NCI-H187 (cell line): ENCODE results near the gene APOA4.
"Not testable (repeated sequence)": the region's sequence is repeated elsewhere in the genome, so short reads cannot be mapped to it uniquely, and the experiment has no call there.

Experiments used
- DNase-seq, 2 experiments: peaks; one replicate each; lab custom pipeline; 2025; lab: John Stamatoyannopoulos, UW

Gene APOA4

DNA sequence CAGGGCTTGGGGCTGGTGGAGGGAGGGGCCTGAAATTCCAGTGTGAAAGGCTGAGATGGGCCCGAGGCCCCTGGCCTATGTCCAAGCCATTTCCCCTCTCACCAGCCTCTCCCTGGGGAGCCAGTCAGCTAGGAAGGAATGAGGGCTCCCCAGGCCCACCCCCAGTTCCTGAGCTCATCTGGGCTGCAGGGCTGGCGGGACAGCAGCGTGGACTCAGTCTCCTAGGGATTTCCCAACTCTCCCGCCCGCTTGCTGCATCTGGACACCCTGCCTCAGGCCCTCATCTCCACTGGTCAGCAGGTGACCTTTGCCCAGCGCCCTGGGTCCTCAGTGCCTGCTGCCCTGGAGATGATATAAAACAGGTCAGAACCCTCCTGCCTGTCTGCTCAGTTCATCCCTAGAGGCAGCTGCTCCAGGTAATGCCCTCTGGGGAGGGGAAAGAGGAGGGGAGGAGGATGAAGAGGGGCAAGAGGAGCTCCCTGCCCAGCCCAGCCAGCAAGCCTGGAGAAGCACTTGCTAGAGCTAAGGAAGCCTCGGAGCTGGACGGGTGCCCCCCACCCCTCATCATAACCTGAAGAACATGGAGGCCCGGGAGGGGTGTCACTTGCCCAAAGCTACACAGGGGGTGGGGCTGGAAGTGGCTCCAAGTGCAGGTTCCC is 6.5 kb upstream of the APOA4 start, which contains the start of gene APOC3:
Gene APOC3 (plus strand): TSS at position 383 of the 659 bp plus-strand sequence. CDS start 676 bp downstream, outside the sequence.
- no peak for DNase-seq

DNA sequence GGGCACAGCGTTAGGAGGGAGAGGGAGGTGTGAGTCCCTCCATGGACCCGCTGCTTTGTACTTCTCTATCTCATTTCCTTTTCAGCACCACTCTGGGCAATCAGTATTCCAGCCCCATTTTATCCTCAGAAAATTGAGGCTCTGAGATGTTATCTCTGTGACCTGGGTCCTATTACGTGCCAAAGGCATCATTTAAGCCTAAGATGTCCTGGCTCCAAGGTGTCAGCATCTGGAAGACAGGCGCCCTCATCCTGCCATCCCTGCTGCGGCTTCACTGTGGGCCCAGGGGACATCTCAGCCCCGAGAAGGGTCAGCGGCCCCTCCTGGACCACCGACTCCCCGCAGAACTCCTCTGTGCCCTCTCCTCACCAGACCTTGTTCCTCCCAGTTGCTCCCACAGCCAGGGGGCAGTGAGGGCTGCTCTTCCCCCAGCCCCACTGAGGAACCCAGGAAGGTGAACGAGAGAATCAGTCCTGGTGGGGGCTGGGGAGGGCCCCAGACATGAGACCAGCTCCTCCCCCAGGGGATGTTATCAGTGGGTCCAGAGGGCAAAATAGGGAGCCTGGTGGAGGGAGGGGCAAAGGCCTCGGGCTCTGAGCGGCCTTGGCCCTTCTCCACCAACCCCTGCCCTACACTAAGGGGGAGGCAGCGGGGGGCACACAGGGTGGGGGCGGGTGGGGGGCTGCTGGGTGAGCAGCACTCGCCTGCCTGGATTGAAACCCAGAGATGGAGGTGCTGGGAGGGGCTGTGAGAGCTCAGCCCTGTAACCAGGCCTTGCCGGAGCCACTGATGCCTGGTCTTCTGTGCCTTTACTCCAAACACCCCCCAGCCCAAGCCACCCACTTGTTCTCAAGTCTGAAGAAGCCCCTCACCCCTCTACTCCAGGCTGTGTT is 5.8 kb upstream of the APOA4 start:
- DNase-seq, result no peak

DNA sequence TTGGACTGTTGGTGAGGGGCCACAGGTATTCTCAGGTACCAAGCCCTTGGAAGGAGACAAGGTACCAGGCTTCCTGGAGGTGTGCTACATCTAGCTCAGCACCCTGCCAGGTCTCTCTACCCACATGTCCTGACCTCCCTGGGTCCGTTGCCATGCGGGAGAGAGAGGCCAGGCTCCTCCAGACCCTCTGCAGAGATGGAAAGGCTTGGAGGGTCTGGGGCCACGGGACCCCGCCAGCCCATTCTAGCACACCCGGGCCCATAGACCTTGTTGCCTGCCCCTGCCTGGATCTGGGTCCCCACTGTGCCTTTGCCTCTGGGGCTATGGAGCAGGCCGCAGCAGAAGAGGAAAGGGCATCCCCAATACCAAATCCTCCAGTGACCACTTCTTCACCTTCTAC is 4.4 kb upstream of the APOA4 start:
- no peak for DNase-seq

DNA sequence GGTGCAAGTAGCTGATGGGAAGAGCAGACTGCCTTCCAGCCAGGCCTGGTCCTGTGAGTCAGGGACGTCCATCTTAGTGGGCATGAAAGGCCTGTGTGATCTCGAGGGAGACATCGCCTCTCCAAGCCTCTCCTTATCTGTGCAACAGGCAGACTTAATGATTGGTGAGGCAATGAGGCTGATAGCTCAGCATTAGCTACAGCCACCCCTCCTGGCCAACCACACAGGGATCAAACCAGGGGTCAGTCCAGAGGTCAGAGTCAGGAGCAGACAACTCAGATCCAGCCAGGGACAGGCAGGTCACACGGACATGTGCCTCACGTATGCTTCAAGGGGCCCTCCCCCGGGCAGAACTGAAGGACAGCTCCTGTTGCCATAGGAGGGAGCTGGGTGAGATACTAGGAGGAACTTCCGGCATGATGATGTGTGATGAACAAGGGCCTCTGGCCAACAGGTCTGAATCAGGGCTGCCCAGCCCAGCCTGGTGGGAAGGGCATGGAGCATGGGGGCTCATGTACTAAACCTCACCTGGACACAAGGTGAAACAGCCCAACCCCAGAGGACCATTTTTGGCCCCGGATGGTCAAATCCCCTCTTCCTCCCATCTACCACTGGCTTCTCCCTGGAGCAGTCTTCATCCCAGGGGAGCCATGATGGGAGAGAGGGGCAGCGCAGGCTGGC is 3.8 kb upstream of the APOA4 start:
- DNase-seq, result no peak

DNA sequence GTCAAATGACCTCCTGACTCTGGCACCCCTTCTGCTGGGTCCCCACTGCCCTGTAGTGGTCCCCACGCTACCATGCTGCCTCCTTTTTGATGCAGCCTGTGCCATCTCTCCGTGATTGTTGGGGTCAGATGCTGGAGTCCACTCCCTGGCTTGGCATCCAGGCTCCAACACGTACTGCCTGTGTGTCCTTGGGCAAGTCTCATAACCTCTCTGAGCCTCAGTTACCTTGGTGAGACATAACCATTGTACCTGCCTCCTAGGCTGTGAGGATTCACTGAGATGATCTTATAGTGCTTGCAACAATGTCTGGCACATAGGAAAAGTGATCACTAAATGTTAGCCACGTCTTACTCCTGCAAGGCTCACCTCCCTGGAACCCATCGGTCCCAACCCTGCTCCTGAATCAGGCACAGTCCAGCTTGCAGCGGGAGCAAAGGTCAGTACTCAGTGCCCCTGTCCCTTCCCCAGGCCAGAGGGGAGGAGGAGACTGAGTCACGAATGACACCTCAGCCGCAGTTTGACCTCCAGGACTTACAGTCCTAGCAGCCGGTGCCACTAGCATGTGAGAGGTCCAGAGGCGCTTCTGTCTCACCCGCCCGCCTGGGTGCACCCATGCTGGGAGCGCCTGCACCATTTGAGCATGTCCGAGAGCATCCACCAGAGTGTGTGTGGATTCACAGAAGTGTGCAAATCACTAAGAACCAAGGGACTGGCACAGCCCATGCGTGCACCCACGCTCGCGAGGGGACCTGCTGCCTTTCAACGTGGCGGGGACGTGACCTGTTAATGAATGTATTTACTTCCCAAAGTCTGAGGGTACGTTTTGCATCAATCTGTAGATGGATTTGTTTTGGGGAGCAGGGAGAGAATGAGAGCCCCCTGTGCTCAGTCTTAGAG is 3.0 kb upstream of the APOA4 start:
- no peak for DNase-seq

DNA sequence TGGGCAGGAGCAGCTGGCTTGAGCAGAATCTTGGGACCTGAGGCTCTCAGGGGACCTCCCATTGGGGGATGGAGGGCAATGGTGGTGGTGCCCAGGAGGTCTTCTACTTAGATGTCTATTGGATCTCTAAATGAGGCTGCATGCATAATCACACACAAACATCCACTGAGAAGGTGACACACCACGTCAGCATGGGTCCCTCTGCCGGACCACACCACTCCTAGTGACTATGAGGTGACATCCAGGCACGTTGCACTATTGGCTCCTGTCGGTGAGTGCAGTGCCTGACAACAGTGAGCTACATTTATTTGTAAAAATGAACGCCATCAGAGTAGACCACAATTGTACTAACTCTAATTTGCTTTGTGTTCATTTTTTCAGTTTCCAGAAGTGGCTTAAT is 2.3 kb upstream of the APOA4 start:
- DNase-seq, result no peak

DNA sequence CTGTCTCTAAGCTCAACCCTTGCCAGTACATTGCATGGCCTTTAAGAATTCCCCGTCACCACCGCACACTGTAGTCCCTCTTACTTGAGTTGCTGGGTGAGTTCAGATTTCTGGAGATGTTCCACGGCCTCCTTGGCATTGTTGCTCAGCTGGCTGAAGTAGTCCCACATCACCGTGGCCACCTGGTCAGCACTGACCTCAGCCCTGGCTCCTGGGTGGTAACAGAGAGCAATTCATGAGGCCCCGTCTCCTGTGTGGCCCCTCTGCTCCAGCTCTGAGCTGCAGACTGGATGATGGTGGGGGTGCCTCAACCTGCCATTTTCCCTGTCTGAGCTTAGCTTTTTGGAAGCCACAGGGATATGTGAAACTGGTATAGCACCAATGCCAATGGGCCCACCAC is 529 bp downstream of the APOA4 start:
- DNase-seq, result no peak

DNA sequence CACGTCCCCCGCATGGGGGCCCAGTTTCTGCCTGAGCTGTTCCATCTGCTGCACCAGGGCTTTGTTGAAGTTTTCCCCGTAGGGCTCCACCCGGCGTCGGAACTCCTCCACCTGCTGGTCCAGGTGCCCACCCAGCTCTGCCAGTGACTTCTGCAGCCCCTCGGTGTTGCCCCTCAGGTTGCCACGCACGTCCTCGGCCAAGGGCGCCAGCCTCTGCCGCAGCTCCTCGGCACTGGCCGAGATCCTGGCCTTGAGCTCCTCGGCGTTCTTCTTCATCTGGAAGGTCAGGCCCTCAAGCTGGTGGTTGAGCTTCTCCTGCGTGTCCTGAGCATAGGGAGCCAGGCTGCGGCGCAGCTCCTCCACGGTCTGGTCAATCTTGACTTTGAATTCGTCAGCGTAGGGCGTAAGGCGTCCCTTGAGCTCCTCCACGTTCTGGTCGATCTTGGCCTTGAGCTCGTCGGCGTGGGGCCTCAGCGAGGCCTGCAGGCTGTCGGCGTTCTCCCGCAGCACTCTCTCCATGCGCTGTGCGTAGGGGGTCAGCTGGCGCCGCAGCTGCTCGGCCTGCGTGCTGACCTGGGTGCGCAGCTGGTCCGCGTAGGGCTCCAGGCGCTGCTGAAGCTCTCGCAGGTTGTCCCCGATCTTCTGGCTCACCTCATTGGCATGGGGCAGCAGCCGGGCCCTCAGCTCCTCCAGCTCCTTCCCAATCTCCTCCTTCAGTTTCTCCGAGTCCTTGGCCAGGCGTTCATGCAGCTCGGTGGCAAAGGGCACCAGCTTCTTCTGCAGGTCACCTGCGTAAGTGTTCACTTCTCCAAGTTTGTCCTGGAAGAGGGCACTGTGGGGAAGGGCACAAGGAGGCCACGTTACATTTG is 1.8 kb downstream of the APOA4 start:
- no peak for DNase-seq

DNA sequence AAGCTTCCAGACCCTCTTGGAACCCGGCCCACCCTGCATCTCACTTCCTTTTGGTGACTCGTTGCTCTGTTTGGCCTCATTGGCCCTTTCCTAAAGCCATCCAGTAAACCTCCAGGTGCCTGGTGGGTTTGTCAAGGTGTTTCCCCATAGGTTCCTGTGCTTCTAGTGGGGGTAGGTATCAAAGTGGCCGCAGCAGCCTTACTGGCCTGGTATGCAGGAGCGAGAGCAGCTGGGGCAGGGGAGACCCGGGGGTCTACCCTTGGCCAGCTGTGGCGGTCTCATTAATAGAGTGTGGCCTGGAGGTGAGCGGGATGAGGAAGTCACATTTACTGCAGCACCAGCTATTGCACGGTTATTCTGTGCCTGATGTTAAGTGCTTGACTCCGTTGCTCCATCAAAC is 4.1 kb downstream of the APOA4 start:
- DNase-seq, result no peak

DNA sequence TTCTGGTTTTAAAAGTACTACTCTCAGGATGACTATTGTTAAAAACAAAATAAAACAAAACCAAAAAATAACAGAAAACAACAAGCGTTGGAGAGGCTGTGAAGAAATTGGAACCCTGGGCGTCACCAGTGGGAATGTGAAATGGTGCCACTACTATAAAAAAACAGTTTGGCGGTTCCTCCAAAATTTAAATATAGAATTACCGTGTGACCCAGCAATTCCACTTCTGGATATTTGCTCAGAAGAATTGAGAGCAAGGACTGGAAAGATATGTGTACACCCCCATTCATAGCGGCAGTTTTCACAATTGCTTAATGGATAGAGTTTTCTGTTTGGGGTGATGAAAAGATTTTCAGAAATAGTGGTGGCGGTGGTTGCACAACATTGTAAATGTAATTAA is 8.6 kb downstream of the APOA4 start:
- DNase-seq, result no peak

DNA sequence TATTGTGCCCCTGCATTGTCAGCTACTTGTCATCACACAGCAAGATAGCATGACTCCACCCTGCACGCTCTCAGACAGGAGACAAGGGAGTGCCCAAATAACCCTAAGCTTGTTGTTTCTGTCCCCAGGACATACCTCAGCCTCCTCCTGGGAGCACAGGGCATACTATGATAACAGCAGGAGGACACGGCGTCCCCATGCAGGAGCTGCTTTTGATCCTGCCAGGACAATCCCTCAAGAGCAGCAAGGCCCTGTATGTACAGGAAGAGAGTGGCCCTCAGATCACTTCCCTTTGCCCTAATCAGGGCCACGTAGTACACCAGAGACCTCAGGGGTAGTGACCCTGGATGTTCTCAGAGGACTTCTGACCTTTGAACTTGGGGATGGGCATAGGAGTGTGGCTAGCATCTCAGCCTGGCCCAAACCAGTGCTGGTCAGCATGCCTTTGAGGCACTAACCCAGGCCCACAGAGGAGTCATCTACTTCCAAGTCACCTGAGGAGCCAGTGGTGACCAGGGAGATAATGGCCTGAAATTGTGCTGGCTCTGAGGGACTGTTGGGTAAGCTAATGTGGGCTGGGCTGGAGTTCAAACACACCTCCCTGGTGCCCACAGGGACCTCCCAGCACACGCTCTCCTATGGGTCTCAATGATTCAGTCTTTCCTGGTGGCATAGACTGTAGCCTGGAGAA is 9.2 kb downstream of the APOA4 start:
- DNase-seq, result no peak

DNA sequence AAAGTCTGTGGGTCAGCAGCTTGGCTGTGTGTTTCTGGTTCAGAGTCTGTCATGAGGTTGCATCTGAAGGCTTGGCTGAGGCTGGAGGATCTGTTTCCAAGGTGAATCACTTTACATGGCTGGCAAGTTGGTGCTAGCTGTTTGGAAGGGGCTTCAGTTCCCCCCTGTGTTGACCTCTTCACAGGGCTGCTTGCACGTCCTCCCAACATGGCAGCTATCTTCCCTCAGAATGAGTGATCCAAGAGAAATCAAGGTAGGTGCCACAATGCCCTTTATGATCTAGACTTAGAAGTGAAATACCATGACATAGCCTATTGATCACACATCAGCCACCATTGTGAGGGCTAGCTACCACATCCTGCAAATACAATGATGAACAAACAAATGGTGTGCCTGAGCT is 9.9 kb downstream of the APOA4 start:
- no peak for DNase-seq

DNA sequence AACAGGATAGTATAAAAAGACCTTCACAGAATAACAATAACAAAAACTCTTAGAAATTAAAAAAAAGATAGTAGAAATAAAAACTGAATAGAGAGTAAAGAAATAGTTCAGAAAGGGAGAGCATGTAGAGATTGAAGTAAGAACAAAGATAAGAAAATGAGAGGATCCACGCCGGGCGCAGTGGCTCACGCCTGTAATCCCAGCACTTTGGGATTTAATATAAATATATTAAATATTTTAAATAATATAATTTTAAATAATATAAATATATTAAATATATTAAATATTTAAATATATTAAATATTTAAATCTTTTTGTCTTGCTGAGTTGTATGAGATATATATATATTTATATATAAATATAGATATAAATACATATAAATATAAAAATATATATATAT is 11.0 kb downstream of the APOA4 start:
- DNase-seq, result no peak

DNA sequence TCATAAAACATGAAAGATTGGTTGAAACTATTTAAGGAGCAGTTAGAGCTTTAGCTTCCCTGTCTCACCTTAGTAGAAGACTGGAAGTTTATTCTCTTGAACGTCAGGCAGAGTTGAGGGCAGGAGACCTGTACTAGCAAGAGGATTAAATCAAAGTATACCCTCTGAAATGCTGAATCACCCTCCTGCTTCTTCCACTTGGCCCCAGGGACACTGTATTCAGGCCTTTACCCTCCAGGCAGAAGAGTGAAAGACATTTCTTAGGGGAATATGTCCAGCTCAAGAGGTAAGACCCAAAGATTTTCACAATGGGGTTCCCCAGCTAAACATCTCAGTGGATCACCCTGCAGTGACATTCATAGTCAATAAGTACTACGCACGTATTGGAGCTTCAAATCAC is 11.9 kb downstream of the APOA4 start:
- no peak for DNase-seq

DNA sequence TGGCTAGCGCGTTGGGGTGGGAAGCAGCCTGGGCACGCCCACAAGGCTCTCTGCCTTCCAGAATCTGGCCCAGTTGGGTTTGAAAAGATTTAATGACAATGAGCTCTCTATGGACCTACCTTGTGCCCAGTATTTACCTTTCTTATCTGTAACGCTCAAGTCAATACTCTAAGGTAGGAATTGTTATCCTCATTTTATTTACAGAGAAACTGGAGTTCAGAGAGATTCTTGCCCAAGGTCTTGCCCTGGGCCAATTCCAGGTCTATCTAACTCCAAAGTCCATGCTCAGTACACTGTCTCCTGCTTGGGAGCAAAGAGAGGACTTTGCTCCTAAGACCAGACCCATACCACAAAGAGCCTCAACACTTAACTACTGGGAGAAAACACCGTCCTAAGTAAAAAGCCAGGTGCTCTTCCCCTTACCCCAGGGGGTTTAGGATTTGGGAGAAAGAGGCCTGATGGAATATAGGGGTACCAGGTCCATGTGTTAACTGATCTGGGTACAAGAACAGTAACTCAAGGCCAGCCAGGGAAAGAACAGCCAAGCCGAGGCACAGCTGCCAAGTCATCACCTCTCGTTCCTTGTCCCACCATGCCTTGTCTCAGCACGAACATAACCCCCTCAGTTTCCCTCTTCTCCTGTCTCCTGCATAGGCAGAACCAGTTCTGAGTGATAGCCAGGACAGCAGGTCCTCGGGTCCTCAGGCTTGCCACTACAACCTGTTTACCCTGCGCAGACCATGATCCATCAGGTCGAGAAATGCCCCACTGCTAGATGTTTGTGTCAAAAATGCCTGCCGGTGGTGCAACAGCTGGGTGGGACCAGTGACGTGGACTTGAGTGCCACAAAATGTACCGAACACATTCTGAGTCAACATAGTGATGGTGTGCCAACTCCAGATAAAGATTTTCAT is 14.6 kb downstream of the APOA4 start:
- DNase-seq, result no peak

DNA sequence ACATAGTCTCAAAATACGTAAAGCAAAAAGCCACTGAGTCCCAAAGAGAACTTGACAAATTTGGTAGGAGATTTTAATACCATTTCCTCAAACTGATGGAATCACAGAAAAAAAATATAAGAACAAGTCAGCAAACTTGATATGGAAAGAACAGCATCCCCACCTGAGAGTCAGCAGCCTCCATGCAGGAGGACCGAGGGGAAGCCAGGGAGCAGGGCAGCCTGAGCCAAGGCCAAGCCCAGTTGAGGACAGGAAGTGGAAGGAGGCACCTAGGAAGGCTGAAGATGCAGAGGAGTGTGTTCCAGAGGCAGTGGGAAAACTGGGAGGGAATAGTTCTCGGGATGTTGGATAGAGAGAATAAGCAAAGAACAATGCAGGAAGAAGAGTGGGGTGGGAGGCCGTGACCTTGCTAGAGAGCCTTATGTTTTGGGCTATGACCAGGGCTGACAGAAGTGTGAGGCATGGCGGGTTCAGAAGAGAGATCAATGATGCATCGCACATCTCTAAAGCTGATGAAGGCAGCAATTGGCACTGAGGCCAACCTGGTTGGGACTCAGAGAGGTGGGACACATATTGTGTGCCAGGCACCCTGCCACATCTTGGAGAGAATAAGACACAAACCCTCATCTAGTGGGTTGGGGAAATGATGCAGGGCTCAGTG is 15.4 kb downstream of the APOA4 start:
- no peak for DNase-seq

DNA sequence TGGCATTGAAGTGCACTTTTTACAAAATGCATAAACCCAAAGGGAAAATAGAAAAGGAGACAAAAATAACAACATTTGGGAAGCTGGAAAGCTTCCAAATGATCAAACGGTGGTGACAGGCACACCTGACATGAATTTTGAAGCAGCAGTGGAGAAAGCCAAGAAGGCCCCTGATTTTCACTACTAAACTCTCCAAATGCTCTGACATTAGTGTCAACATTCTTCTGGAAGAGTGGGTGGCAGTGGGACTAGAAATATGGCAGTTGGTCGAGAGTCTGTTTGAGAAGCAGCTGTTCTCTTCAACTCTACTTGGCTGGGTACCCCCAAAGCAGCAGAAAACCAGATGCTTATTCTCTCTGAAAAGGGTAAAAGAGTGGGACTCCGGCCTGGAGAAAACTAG is 19.1 kb downstream of the APOA4 start:
- no peak for DNase-seq

DNA sequence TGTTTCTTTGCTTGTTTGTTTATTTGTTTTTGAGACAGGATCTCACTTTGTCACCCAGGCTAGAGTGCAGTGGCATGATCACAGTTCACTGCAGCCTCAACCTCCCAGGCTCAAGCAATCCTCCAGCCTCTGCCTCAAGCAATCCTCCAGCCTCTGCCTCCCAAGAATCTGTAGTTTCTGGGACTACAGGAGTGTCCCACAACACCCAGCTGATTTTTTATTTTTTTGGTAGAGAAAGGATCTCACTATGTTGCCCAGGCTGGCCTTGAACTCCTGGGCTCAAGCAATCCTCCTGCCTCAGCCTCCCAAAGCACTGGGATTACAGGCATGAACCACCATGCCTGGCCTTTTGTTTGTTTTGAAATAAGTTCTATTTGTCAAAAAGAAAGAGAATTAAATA is 21.4 kb downstream of the APOA4 start:
- DNase-seq, result not testable (repeated sequence)

DNA sequence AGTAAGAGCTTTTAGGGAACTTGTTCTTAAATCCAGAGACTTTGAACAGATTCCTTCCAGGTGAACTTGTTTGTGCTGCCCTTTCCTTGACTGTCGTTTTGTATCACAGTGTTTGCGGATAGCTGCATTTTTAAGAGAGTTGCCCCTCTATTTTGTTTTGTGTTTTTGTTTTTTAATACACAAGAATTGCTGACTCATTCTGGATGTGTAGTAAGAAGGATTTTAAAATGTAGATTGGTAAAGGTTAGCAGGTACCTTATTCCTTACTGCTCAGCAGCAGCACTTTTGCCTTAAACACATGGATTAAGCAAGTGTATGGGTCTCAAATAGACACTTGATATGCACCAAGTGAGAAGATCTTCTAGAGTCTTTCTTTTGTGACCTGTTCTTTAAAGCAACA is 22.5 kb downstream of the APOA4 start:
- no peak for DNase-seq
